Fibroblast of mammary gland (primary cell): ENCODE data around the gene TIMP3.

Experiments
- DNase-seq: peaks from one replicate; pipeline ENCODE4 v3.0.0-alpha.2; 2010; ENCODE audit warnings: low read depth
- H3K4me3 ChIP-seq: 2 replicates; pipeline ENCODE4 v1.5.1; 2011; ENCODE audit warnings: low read depth, mild to moderate bottlenecking, low read length, moderate library complexity; ENCODE audit not compliant: control insufficient read depth
- TF ChIP-seq, protein P1 (sequence below): conservative IDR thresholded peaks from 2 replicates; pipeline ENCODE4 v1.5.1; 2011; ENCODE audit warnings: low read depth, low read length, inconsistent platforms; ENCODE audit not compliant: control insufficient read depth, insufficient read depth

Gene TIMP3

DNA sequence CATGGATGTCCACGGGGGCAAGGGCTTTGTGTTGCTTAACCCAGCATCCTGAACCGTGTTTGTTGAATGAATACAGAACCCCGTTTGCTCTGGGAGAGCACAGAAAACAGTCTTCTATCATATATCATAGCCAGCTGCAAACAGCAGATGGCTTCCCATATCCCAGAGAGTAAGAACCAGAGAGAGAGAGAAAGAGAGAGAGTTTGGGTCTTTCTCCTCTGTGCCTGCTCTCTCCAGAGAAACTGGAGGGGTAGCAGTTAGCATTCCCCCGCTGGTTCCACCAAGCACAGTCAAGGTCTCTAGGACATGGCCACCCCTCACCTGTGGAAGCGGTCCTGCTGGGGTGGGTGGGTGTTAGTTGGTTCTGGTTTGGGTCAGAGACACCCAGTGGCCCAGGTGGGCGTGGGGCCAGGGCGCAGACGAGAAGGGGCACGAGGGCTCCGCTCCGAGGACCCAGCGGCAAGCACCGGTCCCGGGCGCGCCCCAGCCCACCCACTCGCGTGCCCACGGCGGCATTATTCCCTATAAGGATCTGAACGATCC is 440 bp upstream of the TIMP3 start:
- peak overlapping the region; percentile 24 for H3K4me3 ChIP-seq
- TF ChIP-seq, protein P1, sequence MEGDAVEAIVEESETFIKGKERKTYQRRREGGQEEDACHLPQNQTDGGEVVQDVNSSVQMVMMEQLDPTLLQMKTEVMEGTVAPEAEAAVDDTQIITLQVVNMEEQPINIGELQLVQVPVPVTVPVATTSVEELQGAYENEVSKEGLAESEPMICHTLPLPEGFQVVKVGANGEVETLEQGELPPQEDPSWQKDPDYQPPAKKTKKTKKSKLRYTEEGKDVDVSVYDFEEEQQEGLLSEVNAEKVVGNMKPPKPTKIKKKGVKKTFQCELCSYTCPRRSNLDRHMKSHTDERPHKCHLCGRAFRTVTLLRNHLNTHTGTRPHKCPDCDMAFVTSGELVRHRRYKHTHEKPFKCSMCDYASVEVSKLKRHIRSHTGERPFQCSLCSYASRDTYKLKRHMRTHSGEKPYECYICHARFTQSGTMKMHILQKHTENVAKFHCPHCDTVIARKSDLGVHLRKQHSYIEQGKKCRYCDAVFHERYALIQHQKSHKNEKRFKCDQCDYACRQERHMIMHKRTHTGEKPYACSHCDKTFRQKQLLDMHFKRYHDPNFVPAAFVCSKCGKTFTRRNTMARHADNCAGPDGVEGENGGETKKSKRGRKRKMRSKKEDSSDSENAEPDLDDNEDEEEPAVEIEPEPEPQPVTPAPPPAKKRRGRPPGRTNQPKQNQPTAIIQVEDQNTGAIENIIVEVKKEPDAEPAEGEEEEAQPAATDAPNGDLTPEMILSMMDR = no peak
- no peak for DNase-seq

DNA sequence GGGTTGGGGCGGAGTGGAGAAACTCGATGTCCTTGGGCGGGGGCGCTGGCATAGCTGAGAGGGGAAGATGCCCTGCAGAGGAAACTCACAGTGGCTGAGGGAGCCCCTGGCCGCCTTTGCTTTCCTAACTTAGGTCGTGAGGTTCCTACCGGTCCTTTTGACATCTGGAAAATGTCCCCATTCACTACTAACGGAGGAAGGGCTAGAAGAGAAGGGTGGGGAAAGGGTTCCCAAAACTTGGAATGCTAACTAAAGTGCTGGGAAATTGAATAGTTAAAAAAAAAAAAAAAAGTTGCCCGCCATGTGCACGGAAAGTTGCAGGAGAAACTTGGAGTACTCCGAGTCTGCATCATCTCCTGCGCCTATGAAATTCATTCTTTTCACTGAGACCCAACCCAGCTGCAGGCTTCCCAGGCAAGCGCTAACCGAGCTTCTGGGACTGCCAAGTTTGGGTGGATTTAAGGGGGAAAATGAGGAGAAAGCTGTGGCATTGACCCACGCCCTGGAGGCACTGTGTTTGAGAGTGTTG is 796 bp downstream of the TIMP3 start:
- DNase-seq = peak; percentile 36
- H3K4me3 ChIP-seq = peak overlapping the region; percentile 81

DNA sequence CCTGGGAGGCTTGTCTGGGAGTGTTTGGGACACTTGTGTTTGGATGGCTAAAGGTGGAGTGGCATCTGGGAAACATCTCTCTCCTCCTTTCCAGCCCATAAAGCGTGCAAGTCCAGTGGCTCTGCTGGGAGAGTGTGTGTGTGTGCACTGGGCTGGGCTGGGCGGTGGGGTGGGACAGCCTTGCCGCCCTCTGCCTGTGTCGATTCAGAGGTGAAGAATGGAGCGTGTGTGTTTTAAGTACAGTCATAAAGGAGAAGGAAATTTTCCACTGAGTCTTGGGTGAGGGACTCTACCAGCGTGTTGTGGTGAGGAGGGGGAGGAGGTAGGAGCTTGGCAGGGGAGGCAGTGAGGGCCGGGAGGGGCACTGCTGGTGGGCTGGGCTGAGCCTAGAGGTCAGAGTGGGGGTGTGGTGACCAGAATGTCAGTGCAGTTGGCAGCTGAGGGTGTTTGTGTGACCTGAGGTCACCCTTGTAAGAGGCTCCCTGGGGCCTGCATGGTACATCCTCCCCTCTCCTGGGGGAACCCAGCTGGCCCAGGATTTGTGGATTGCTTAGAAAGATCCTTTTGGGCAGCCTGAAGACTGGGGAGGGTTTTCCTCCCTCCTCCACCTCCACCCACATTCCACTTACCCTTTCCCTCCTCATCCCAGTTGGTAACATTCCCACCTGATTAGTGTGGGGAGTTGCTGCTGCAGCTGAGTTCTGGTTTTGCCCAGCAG is 1.7 kb downstream of the TIMP3 start:
- TF ChIP-seq, protein P1 = no peak
- peak; percentile 68 for DNase-seq
- peak overlapping the region; percentile 81 for H3K4me3 ChIP-seq

More for the DNA sequence above, 796 bp downstream of the TIMP3 start:
- TF ChIP-seq, protein P1 = no peak

DNA sequence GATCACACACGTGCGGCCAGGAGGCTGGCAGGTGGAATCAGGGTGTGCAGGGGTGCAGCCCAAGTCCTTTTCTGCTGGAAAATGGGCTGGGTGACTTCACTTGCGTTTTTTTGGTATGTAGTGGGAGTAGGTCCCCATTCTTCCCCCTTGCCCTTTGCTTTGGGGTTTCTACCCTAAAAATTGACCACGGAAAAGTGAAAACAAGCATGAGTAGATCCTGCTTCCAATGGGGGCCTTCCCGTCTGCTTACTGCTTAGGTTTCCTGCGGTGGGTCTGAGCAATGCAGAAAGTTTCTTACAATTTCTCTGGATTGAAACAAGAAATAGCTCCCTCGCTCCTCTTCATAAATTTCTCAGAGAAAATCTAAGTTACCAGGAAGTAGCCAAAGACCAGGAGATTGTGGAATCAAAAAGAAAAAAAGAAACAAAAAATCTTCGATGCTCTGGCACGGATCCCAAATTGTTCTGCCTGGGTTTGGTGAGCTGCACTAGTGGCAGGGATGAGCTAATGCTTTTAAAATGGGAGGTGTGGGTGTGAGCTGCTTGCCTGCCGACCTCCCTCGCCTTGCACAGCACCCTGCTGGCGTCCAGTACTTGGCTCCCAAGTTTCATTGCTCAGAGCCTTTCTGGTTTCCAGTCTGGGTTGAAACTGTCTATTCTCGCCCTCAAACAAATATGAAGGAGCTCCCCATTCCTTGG is 2.4 kb downstream of the TIMP3 start:
- TF ChIP-seq, protein P1 = peak; percentile 10
- H3K4me3 ChIP-seq = peak overlapping the region; percentile 81
- DNase-seq = peak; percentile 74

DNA sequence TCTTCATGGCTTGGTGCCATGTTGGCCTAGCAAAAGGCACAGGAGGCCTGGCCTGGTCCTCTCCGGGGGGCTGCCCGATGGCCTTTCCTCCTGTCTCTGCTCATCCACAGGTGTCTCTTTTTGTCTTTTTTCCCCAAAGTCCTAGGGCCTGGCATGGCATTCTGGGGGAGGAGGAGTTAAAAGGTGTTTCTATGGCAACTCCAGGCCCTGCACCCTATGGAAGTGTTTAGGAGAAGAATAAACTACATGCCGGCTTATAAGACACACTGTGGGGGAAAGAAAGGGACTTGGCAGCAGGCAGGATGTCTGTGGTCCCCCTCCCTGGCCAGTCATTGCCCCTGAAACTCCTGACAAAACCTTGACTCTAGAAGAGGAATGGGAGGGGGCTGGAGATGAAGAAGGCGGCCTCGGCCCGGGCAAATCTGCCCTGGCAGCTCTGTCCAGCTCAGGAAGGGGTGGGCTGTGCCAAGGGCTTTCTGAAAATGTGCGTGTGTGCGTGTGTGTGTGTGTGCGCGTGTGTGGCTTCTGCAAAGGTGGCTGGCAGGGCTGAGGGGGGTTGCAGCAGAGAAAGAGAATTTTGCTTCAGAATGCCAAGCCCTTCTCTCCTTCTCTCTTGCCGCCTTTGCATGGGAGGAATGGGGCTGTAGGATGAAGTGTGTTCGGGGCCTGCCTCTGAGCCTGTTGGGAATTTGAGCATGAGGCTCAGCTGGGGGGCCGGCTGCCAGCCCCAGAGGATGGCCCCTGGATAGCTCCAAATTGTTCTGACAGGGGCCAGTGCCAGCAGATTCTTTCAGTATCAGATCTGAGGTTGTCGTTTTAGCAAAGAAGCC is 3.2 kb downstream of the TIMP3 start:
- TF ChIP-seq, protein P1 = no peak
- peak overlapping the region; percentile 11 for H3K4me3 ChIP-seq
- no peak for DNase-seq

DNA sequence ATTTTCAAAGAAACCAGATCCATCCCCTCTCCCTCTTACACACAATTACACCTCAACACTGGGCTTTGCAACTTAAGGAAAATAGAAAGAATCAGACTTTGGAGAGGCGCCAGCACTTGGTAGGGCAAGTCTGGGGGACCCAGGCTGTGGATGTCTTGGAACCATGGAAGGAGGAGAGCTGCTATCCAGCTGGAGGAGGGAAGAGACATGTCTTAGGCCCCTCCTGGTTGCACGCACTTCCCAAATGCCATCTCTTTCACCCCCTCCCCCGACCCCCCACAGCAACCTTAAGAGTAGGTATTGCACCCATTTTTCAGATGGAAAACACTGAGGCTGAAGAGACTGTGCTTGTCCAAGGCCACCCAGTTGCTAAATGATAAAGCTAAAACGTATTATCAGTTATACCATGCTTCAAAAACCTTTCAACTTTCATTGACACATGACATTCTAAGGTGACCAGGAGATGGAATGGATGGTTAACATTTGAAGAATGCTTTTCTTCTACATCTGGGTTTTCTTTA is 3.9 kb downstream of the TIMP3 start:
- DNase-seq = no peak
- no peak overlapping the region for H3K4me3 ChIP-seq
- TF ChIP-seq, protein P1 = no peak
